ENCODE data around the gene TGFBR3L. TPM values are rescaled to one million over a fixed set of nuclear protein-coding genes. Genes with fewer than 3 reads are reported as not detected.

Gene TGFBR3L
- total and polyA plus RNA-seq, 2 of the 8 experiments (the other 6 are each of a cell fraction or from before 2014, with no cell fraction given) = 3.1 to 3.7 TPM

GRCh38 chr19:7907544-7907943 lies 7.1 kb upstream of the TGFBR3L start:
- Histone ChIP-seq H2BK12ac (ENCODE audit: low read depth, low read length) (no peak overlapping the region), H3K27me3 (replicated peaks in 1 of 4; ENCODE audit: control insufficient read depth in 3 of 4, extremely low read depth in 1 of 4, insufficient read depth in 3 of 4, low read length in 3 of 4) (no peaks in the 10 kb centered on the region)

More at GRCh38 chr19:7907544-7907943, 7.1 kb upstream of the TGFBR3L start:
- Histone ChIP-seq H3K23ac (ENCODE audit: insufficient read length) (no peak overlapping the region), H3K79me2 (ENCODE audit: control insufficient read depth in 1 of 2, insufficient read depth in 2 of 2, low read length in 2 of 2) (peaks cover 0 to 22% of the 10 kb centered on the region in 2 experiments; a peak in 2 of 4 replicates), H2BK20ac (ENCODE audit: low read length) (no peak overlapping the region), H3K56ac (replicated peaks; ENCODE audit: insufficient read length, low read depth, low read length) (no peak overlapping the region), H3K36me3 (ENCODE audit: control insufficient read depth in 2 of 4, insufficient read depth in 4 of 4, low read length in 3 of 4) (peaks cover 5 to 27% (median 16%) of the 10 kb centered on the region in 4 experiments; a peak in 5 of 8 replicates), H2BK120ac (replicated peaks; ENCODE audit: low read depth, low read length) (no peak overlapping the region), H2AK5ac (ENCODE audit: low read depth, low read length) (no peak overlapping the region), H3K4ac (replicated peaks; ENCODE audit: insufficient read length, low read depth, low read length) (no peak overlapping the region), H2BK15ac (ENCODE audit: low read length) (no peak overlapping the region), H3K4me2 (ENCODE audit: insufficient read depth in 1 of 2, low read depth in 2 of 2, low read length in 2 of 2) (no peak overlapping the region), H4K20me1 (replicated peaks in 1 of 2; ENCODE audit: control insufficient read depth in 1 of 2, insufficient read depth in 2 of 2, low read length in 2 of 2) (peaks cover 5 to 19% of the 10 kb centered on the region in 2 experiments), H2AFZ (ENCODE audit: low read length) (no peak overlapping the region), H3K9me3 (ENCODE audit: insufficient read depth in 2 of 2, low read depth in 1 of 2, low read length in 1 of 2) (no peaks in the 10 kb centered on the region), H3K79me1 (ENCODE audit: low read depth, low read length) (peaks cover 11% of the 10 kb centered on the region), H3K4me3 (ENCODE audit: extremely low read depth in 1 of 4, insufficient read depth in 2 of 4, low read depth in 3 of 4, low read length in 4 of 4) (no peak overlapping the region), H3K4me1 (replicated peaks in 1 of 4; ENCODE audit: control insufficient read depth in 3 of 4, insufficient read depth in 4 of 4, low read length in 3 of 4) (peaks cover 0 to 11% (median 7%) of the 10 kb centered on the region in 4 experiments; a peak in 5 of 7 replicates), H3K9ac (replicated peaks in 1 of 4; ENCODE audit: extremely low read depth in 1 of 4, low read depth in 3 of 4, low read length in 3 of 4) (no peak overlapping the region), H3K14ac (ENCODE audit: insufficient read length) (no peak overlapping the region), H2BK5ac (ENCODE audit: low read depth, low read length) (no peak overlapping the region), H4K5ac (ENCODE audit: insufficient read length, low read depth, low read length) (no peak overlapping the region), H3K18ac (ENCODE audit: extremely low read depth, low read length) (no peak overlapping the region), H4K8ac (ENCODE audit: extremely low read depth, insufficient read depth, low read length) (no peak overlapping the region), H4K91ac (replicated peaks; ENCODE audit: insufficient read length, low read length) (no peak overlapping the region), H3K23me2 (ENCODE audit: low read depth, low read length) (peaks cover 12% of the 10 kb centered on the region), H3K27ac (ENCODE audit: low read depth, low read length) (no peak overlapping the region)
- TF ChIP-seq SP2 (IDR thresholded peaks at IDR 0.05; ENCODE audit: low read length) = no peak
- TF ChIP-seq TCF12 (IDR thresholded peaks at IDR 0.05; ENCODE audit: low read depth, low read length) = no peak
- TF ChIP-seq BACH1 (IDR thresholded peaks at IDR 0.05; ENCODE audit: low read length) = no peak
- TF ChIP-seq BCL11A (IDR thresholded peaks at IDR 0.05; ENCODE audit: low read depth in 2 of 2, low read length in 2 of 2) = no peak
- TF ChIP-seq, protein P1, sequence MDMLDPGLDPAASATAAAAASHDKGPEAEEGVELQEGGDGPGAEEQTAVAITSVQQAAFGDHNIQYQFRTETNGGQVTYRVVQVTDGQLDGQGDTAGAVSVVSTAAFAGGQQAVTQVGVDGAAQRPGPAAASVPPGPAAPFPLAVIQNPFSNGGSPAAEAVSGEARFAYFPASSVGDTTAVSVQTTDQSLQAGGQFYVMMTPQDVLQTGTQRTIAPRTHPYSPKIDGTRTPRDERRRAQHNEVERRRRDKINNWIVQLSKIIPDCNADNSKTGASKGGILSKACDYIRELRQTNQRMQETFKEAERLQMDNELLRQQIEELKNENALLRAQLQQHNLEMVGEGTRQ (IDR thresholded peaks at IDR 0.05; ENCODE audit: low read length) = no peak
- CTCF ChIA-PET (ENCODE audit: partially characterized antibody) = interaction anchor here (0.6 to 1.8 kb wide), 3 partner anchors 10 to 61 kb away, joined by 3 to 12 read pairs (median 3); no protein-coding TSS in a partner anchor
- DNase-seq (ENCODE audit: low read depth in 1 of 2, low spot score in 2 of 2) = no peak
- FAIRE-seq = no peak
- POLR2A ChIA-PET (ENCODE audit: partially characterized antibody) = interaction anchor here (1.4 to 2.1 kb wide), 2 partner anchors 10 to 35 kb away, joined by 10 to 12 read pairs; partner anchors contain the start of gene TIMM44
- WGBS, 2 experiments (ENCODE audit: extremely low coverage in 1 of 2, insufficient coverage in 1 of 2, insufficient read length in 1 of 2, insufficient replicate concordance in 2 of 2, low coverage in 1 of 2, low lambda C conversion rate in 2 of 2, missing lambda C conversion rate in 1 of 2) = 97% methylated on average over 11 of the region's 11 CpGs; no CpG with 5 or more reads in 1 of the 2 experiments

Data from H1 (cell line).